ENCODE data around the gene PTPRM.

PTPRM gene

GRCh38 chr18:7859122-7859521 is 292.0 kb downstream of the PTPRM start:
- Histone ChIP-seq H3K18ac (ENCODE audit: low read depth in 1 of 2, low read length in 2 of 2) (no peak overlapping the region), H3K27ac (ENCODE audit: low read length, poor library complexity, severe bottlenecking) (no peak overlapping the region), H3K27me3 (ENCODE audit: control insufficient read depth in 1 of 2, insufficient read depth in 1 of 2, low read length in 2 of 2) (no peaks in the 10 kb centered on the region), H3K4me3 (ENCODE audit: insufficient read depth in 1 of 2, low read depth in 1 of 2, low read length in 2 of 2) (no peak overlapping the region), H3K4me1 (ENCODE audit: control insufficient read depth, insufficient read depth, low read depth, low read length) (peaks cover 4% of the 10 kb centered on the region), H4K91ac (ENCODE audit: low read length) (no peak overlapping the region), H3K79me1 (replicated peaks; ENCODE audit: low read length, poor library complexity, severe bottlenecking) (peaks cover 14% of the 10 kb centered on the region), H3K14ac (ENCODE audit: low read length in 2 of 2) (no peak overlapping the region), H3K9ac (ENCODE audit: low read length) (no peak overlapping the region), H2BK5ac (ENCODE audit: low read depth, low read length, poor library complexity, severe bottlenecking) (no peak overlapping the region), H3K9me3 (ENCODE audit: control insufficient read depth, low read length) (no peaks in the 10 kb centered on the region), H2AK5ac (ENCODE audit: low read length, severe bottlenecking) (no peak overlapping the region), H3K36me3 (ENCODE audit: control insufficient read depth in 1 of 2, insufficient read depth in 2 of 2, low read depth in 1 of 2, low read length in 2 of 2) (no peaks in the 10 kb centered on the region), H2BK15ac (ENCODE audit: low read depth, poor library complexity, severe bottlenecking) (no peak overlapping the region), H2BK120ac (ENCODE audit: low read depth, low read length) (no peak overlapping the region), H4K8ac (ENCODE audit: low read length) (no peak overlapping the region), H2BK12ac (ENCODE audit: low read length in 2 of 2) (no peak overlapping the region), H3K4me2 (ENCODE audit: low read length, poor library complexity, severe bottlenecking) (no peak overlapping the region), H3K4ac (ENCODE audit: low read depth in 1 of 2, low read length in 2 of 2) (no peak overlapping the region), H2AFZ (ENCODE audit: low read depth, low read length) (no peak overlapping the region), H3K23ac (ENCODE audit: low read length in 2 of 2) (no peak overlapping the region)
- WGBS: 95% methylated on average over 1 of the region's 3 CpGs
- no peak for DNase-seq

GRCh38 chr18:7870266-7870665 is 303.1 kb downstream of the PTPRM start:
- Histone ChIP-seq H3K4me3 (ENCODE audit: insufficient read depth in 1 of 2, low read depth in 1 of 2, low read length in 2 of 2) (no peak overlapping the region), H3K27me3 (ENCODE audit: control insufficient read depth in 1 of 2, insufficient read depth in 1 of 2, low read length in 2 of 2) (no peaks in the 10 kb centered on the region), H2BK5ac (ENCODE audit: low read depth, low read length, poor library complexity, severe bottlenecking) (no peak overlapping the region), H3K9me3 (ENCODE audit: control insufficient read depth, low read length) (no peaks in the 10 kb centered on the region), H3K4me1 (ENCODE audit: control insufficient read depth, insufficient read depth, low read depth, low read length) (no peaks in the 10 kb centered on the region), H3K9ac (ENCODE audit: low read length) (no peak overlapping the region), H4K91ac (ENCODE audit: low read length) (no peak overlapping the region), H3K4me2 (ENCODE audit: low read length, poor library complexity, severe bottlenecking) (no peak overlapping the region), H3K4ac (ENCODE audit: low read depth in 1 of 2, low read length in 2 of 2) (no peak overlapping the region), H3K23ac (ENCODE audit: low read length in 2 of 2) (no peak overlapping the region), H3K14ac (ENCODE audit: low read length in 2 of 2) (no peak overlapping the region), H2AK5ac (ENCODE audit: low read length, severe bottlenecking) (no peak overlapping the region), H3K27ac (ENCODE audit: low read length, poor library complexity, severe bottlenecking) (no peak overlapping the region), H2BK120ac (ENCODE audit: low read depth, low read length) (no peak overlapping the region), H2AFZ (ENCODE audit: low read depth, low read length) (no peak overlapping the region), H3K36me3 (ENCODE audit: control insufficient read depth in 1 of 2, insufficient read depth in 2 of 2, low read depth in 1 of 2, low read length in 2 of 2) (peaks cover 0 to 6% of the 10 kb centered on the region in 2 experiments), H2BK12ac (ENCODE audit: low read length in 2 of 2) (no peak overlapping the region), H4K8ac (ENCODE audit: low read length) (no peak overlapping the region), H2BK15ac (ENCODE audit: low read depth, poor library complexity, severe bottlenecking) (no peak overlapping the region), H3K79me1 (replicated peaks; ENCODE audit: low read length, poor library complexity, severe bottlenecking) (peaks cover 20% of the 10 kb centered on the region), H3K18ac (ENCODE audit: low read depth in 1 of 2, low read length in 2 of 2) (no peak overlapping the region)
- no CpG with 5 or more reads among the region's 1 CpG for WGBS
- no peak for DNase-seq

DNA sequence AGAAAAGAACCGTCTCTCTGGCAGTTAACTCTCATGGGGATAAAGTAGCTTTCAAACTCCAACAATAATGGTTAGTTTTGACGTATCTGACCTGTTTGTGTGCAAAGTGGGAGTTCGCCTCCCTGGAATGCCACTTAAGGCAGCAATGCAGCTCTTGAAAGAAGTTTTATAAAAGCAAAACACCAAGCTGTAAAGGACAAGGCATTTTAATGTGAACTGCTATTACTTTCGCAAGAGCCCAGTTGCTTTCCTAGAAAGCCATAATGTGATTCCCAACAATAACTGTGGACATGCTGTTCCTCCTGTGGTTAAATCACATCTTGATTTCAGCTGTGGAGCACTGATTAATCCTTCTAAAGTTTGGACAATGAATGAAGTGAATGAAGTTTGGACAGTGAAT is 303.7 kb downstream of the PTPRM start:
- H3K14ac ChIP-seq (ENCODE audit: low read length in 2 of 2): no peak overlapping the region
- no peak overlapping the region for H2AFZ ChIP-seq (ENCODE audit: low read depth, low read length)
- H3K9ac ChIP-seq (ENCODE audit: low read length): no peak overlapping the region
- no peak overlapping the region for H2BK12ac ChIP-seq (ENCODE audit: low read length in 2 of 2)
- no peaks in the 10 kb centered on the region for H3K4me1 ChIP-seq (ENCODE audit: control insufficient read depth, insufficient read depth, low read depth, low read length)
- H3K4me2 ChIP-seq (ENCODE audit: low read length, poor library complexity, severe bottlenecking): no peak overlapping the region
- no peak overlapping the region for H2AK5ac ChIP-seq (ENCODE audit: low read length, severe bottlenecking)
- WGBS: 46% methylated on average over 3 of the region's 4 CpGs
- DNase-seq: peak; percentile 46
- H3K4ac ChIP-seq (ENCODE audit: low read depth in 1 of 2, low read length in 2 of 2): no peak overlapping the region
- no peak overlapping the region for H2BK120ac ChIP-seq (ENCODE audit: low read depth, low read length)
- H3K36me3 ChIP-seq (ENCODE audit: control insufficient read depth in 1 of 2, insufficient read depth in 2 of 2, low read depth in 1 of 2, low read length in 2 of 2): peaks cover 0 to 6% of the 10 kb centered on the region in 2 experiments
- H3K4me3 ChIP-seq (ENCODE audit: insufficient read depth in 1 of 2, low read depth in 1 of 2, low read length in 2 of 2): no peak overlapping the region
- no peak overlapping the region for H3K18ac ChIP-seq (ENCODE audit: low read depth in 1 of 2, low read length in 2 of 2)
- no peaks in the 10 kb centered on the region for H3K9me3 ChIP-seq (ENCODE audit: control insufficient read depth, low read length)
- no peak overlapping the region for H3K27ac ChIP-seq (ENCODE audit: low read length, poor library complexity, severe bottlenecking)
- H4K8ac ChIP-seq (ENCODE audit: low read length): no peak overlapping the region
- H3K79me1 ChIP-seq (replicated peaks; ENCODE audit: low read length, poor library complexity, severe bottlenecking): peaks cover 20% of the 10 kb centered on the region
- H4K91ac ChIP-seq (ENCODE audit: low read length): no peak overlapping the region
- no peaks in the 10 kb centered on the region for H3K27me3 ChIP-seq (ENCODE audit: control insufficient read depth in 1 of 2, insufficient read depth in 1 of 2, low read length in 2 of 2)
- no peak overlapping the region for H3K23ac ChIP-seq (ENCODE audit: low read length in 2 of 2)
- H2BK15ac ChIP-seq (ENCODE audit: low read depth, poor library complexity, severe bottlenecking): no peak overlapping the region
- no peak overlapping the region for H2BK5ac ChIP-seq (ENCODE audit: low read depth, low read length, poor library complexity, severe bottlenecking)

DNA sequence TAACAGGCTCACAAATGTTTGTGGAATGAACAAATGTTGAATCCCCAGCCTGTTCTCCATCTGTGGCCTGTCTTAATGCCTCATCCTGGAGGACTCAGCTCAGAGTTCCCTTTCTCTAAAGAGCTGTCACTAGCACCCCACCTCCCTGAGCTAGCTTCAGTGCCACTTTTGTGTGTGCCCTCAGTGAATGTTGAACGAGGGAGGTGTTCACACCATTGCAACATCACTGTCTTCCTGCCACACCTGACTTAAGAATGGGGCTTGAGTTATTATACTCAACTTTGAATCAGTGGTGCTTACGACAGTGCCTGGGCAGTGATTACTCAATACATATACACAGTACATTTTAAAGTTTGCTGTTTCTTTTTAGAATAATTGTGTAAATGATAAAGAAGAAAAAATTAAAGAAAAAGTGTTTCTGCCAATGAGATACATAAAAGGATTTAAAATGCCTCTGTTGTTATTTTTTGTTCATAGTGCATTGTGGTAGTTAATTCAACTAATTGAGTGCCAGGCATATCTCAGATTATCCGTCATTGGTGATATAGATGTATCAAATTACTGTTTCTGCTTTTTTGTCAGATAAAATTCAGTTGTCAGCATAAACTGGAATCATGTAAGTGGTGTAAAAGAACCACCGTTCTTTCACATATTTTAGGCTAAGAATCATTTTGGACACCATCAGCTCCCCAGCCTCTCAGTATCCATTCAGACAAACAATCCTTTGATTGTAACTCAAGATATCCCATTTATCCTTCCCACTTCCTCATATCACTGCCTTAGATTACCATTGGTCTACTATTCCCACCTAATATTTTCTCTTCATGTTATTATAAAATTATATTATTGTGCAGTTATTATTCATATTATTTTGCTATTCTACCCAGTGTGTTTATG is 304.7 kb downstream of the PTPRM start:
- H3K27me3 ChIP-seq (ENCODE audit: control insufficient read depth in 1 of 2, insufficient read depth in 1 of 2, low read length in 2 of 2): no peaks in the 10 kb centered on the region
- no peak overlapping the region for H3K4me2 ChIP-seq (ENCODE audit: low read length, poor library complexity, severe bottlenecking)
- H3K36me3 ChIP-seq (ENCODE audit: control insufficient read depth in 1 of 2, insufficient read depth in 2 of 2, low read depth in 1 of 2, low read length in 2 of 2): peaks cover 0 to 6% of the 10 kb centered on the region in 2 experiments
- H3K4me1 ChIP-seq (ENCODE audit: control insufficient read depth, insufficient read depth, low read depth, low read length): no peaks in the 10 kb centered on the region
- H2AK5ac ChIP-seq (ENCODE audit: low read length, severe bottlenecking): no peak overlapping the region
- no peak overlapping the region for H4K91ac ChIP-seq (ENCODE audit: low read length)
- peak overlapping the region in 1 of 2 experiments; percentile 73 for H3K18ac ChIP-seq (ENCODE audit: low read depth in 1 of 2, low read length in 2 of 2)
- no peak overlapping the region for H3K4ac ChIP-seq (ENCODE audit: low read depth in 1 of 2, low read length in 2 of 2)
- H3K4me3 ChIP-seq (ENCODE audit: insufficient read depth in 1 of 2, low read depth in 1 of 2, low read length in 2 of 2): no peak overlapping the region
- H3K23ac ChIP-seq (ENCODE audit: low read length in 2 of 2): no peak overlapping the region
- no peaks in the 10 kb centered on the region for H3K9me3 ChIP-seq (ENCODE audit: control insufficient read depth, low read length)
- H3K79me1 ChIP-seq (replicated peaks; ENCODE audit: low read length, poor library complexity, severe bottlenecking): peaks cover 20% of the 10 kb centered on the region
- H2AFZ ChIP-seq (ENCODE audit: low read depth, low read length): no peak overlapping the region
- peak overlapping the region in 1 of 2 experiments; percentile 74 for H3K14ac ChIP-seq (ENCODE audit: low read length in 2 of 2)
- H4K8ac ChIP-seq (ENCODE audit: low read length): no peak overlapping the region
- H2BK15ac ChIP-seq (ENCODE audit: low read depth, poor library complexity, severe bottlenecking): no peak overlapping the region
- H3K9ac ChIP-seq (ENCODE audit: low read length): peak overlapping the region; percentile 34
- no peak overlapping the region for H3K27ac ChIP-seq (ENCODE audit: low read length, poor library complexity, severe bottlenecking)
- DNase-seq: peak; percentile 28
- no peak overlapping the region for H2BK120ac ChIP-seq (ENCODE audit: low read depth, low read length)
- no peak overlapping the region for H2BK5ac ChIP-seq (ENCODE audit: low read depth, low read length, poor library complexity, severe bottlenecking)
- H2BK12ac ChIP-seq (ENCODE audit: low read length in 2 of 2): peak overlapping the region in 1 of 2 experiments; percentile 31
- WGBS: 82% methylated on average over 3 of the region's 4 CpGs

Data from mesenchymal stem cell (in vitro differentiated cells and primary cell).